ENCODE data around the gene CDH23. TPM values are rescaled to one million over a fixed set of nuclear protein-coding genes. Genes with fewer than 3 reads are reported as not detected.

The CDH23 gene
- total and polyA plus RNA-seq, 7 donors: 1.00 to 3.8 (median 1.9) TPM

- Histone ChIP-seq H3K27me3 (ENCODE audit: insufficient read depth in 3 of 3, low read length in 2 of 3) (no peaks in the 10 kb centered on the region), H3K4me3 (no peak overlapping the region), H3K9me3 (no peaks in the 10 kb centered on the region), H3K4me1 (no peaks in the 10 kb centered on the region), H3K36me3 (ENCODE audit: insufficient read depth in 1 of 2, low read depth in 1 of 2) (no peaks in the 10 kb centered on the region), H3K27ac (no peak overlapping the region)
- no peak for DNase-seq
- TF ChIP-seq CTCF (IDR thresholded peaks at IDR 0.05): no peak
- intact Hi-C loops (cut with DNase I): no loop called here
- no peak for ATAC-seq
- WGBS, 3 donors: 91 to 93% (median 92%) methylated on average over 4 of the region's 4 CpGs
Observed at GRCh38 chr10:71660313-71660712, 263.6 kb downstream of the CDH23 start.

GRCh38 chr10:71661060-71661622, 264.4 kb downstream of the CDH23 start:
- DNase-seq: no peak
- no peaks in the 10 kb centered on the region for H3K4me1 ChIP-seq
- intact Hi-C loops (cut with DNase I): no loop called here
- TF ChIP-seq CTCF (IDR thresholded peaks at IDR 0.05): no peak
- no peak overlapping the region for H3K4me3 ChIP-seq
- H3K9me3 ChIP-seq: no peaks in the 10 kb centered on the region
- ATAC-seq: no peak
- H3K36me3 ChIP-seq (ENCODE audit: insufficient read depth in 1 of 2, low read depth in 1 of 2): no peaks in the 10 kb centered on the region
- WGBS, 3 donors: 75 to 87% (median 78%) methylated on average over 11 of the region's 11 CpGs
- no peaks in the 10 kb centered on the region for H3K27me3 ChIP-seq (ENCODE audit: insufficient read depth in 3 of 3, low read length in 2 of 3)
- H3K27ac ChIP-seq: no peak overlapping the region

- H3K27ac ChIP-seq: no peak overlapping the region
- no peaks in the 10 kb centered on the region for H3K4me1 ChIP-seq
- DNase-seq (no peak), ATAC-seq (no peak)
- H3K27me3 ChIP-seq (ENCODE audit: insufficient read depth in 3 of 3, low read length in 2 of 3): no peaks in the 10 kb centered on the region
- no peak for TF ChIP-seq CTCF (IDR thresholded peaks at IDR 0.05)
- no peak overlapping the region for H3K4me3 ChIP-seq
- H3K9me3 ChIP-seq: no peaks in the 10 kb centered on the region
- WGBS, 3 donors: 84 to 85% (median 85%) methylated on average over 22 to 28 of the region's 28 CpGs
- intact Hi-C loops (cut with DNase I): no loop called here
- no peaks in the 10 kb centered on the region for H3K36me3 ChIP-seq (ENCODE audit: insufficient read depth in 1 of 2, low read depth in 1 of 2)
Observed at GRCh38 chr10:71661779-71662336, 265.1 kb downstream of the CDH23 start.

GRCh38 chr10:71663311-71663710, 266.6 kb downstream of the CDH23 start:
- Histone ChIP-seq H3K27ac (no peak overlapping the region), H3K36me3 (ENCODE audit: insufficient read depth in 1 of 2, low read depth in 1 of 2) (no peaks in the 10 kb centered on the region), H3K9me3 (no peaks in the 10 kb centered on the region), H3K4me1 (no peaks in the 10 kb centered on the region), H3K27me3 (ENCODE audit: insufficient read depth in 3 of 3, low read length in 2 of 3) (no peaks in the 10 kb centered on the region), H3K4me3 (no peak overlapping the region)
- intact Hi-C loops (cut with DNase I): no loop called here
- DNase-seq: no peak
- WGBS, 3 donors: 89 to 93% (median 93%) methylated on average over 7 of the region's 7 CpGs
- ATAC-seq: no peak
- no peak for TF ChIP-seq CTCF (IDR thresholded peaks at IDR 0.05)

GRCh38 chr10:71664585-71664984, 267.9 kb downstream of the CDH23 start:
- 68 to 95% (median 81%) methylated on average over 2 of the region's 2 CpGs for WGBS, 3 donors
- Histone ChIP-seq H3K9me3 (no peaks in the 10 kb centered on the region), H3K4me1 (no peaks in the 10 kb centered on the region), H3K27me3 (ENCODE audit: insufficient read depth in 3 of 3, low read length in 2 of 3) (no peaks in the 10 kb centered on the region), H3K36me3 (ENCODE audit: insufficient read depth in 1 of 2, low read depth in 1 of 2) (no peaks in the 10 kb centered on the region), H3K27ac (no peak overlapping the region), H3K4me3 (no peak overlapping the region)
- no peak for DNase-seq
- ATAC-seq: no peak
- TF ChIP-seq CTCF (IDR thresholded peaks at IDR 0.05): no peak
- intact Hi-C loops (cut with DNase I): no loop called here

All from psoas muscle (tissue), 8 donors.